ENCODE data around the gene DHCR24.
"Not testable (repeated sequence)": the region's sequence is repeated elsewhere in the genome, so short reads cannot be mapped to it uniquely, and the experiment has no call there.

Gene DHCR24

DNA sequence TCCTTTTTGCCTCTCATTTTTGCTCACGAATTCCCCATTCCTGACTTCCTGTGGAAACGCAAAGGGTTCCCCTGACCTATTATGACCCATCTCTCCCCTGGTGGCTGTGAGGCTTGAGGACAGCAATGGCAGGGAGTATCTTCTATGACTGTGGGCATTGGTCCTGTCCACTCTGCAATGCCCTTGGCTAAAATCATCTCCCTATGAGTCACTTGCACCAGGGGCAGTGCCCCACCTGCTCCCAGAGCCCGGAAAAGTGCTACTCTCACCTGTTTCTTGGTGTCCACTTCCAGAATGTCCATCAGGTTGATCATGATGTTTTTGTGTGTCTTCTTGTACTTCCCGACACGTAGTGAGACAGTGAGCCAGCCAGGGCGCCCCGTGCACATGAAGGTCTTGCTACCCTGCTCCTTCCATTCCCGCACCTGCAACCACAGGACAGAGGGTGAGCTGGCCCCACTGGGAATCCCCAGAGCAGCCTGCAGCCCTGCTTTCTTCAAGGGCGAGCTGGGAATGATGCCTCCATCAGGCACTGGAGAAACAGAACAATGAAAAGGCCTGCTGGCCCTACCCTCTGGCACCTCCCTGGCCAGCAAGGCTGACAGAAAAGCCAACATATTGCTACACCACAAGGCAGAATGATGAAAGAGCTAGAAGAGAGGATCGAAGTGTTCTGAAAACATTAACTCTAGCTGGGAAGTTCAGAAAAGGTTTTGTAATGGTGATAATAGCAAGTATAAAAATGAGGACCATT, 3.5 kb downstream of the DHCR24 start:
- TF ChIP-seq, protein P1, sequence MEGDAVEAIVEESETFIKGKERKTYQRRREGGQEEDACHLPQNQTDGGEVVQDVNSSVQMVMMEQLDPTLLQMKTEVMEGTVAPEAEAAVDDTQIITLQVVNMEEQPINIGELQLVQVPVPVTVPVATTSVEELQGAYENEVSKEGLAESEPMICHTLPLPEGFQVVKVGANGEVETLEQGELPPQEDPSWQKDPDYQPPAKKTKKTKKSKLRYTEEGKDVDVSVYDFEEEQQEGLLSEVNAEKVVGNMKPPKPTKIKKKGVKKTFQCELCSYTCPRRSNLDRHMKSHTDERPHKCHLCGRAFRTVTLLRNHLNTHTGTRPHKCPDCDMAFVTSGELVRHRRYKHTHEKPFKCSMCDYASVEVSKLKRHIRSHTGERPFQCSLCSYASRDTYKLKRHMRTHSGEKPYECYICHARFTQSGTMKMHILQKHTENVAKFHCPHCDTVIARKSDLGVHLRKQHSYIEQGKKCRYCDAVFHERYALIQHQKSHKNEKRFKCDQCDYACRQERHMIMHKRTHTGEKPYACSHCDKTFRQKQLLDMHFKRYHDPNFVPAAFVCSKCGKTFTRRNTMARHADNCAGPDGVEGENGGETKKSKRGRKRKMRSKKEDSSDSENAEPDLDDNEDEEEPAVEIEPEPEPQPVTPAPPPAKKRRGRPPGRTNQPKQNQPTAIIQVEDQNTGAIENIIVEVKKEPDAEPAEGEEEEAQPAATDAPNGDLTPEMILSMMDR (IDR thresholded peaks at IDR 0.05; ENCODE audit: poor library complexity, severe bottlenecking) = no peak
- H3K27ac ChIP-seq (ENCODE audit: poor library complexity, severe bottlenecking) = peak overlapping the region; percentile 79
- no peaks in the 10 kb centered on the region for H3K9me3 ChIP-seq (ENCODE audit: severe bottlenecking)
- ATAC-seq (ENCODE audit: low read depth) = no peak
- DNase-seq (ENCODE audit: low spot score) = no peak
- H3K27me3 ChIP-seq (ENCODE audit: insufficient read depth, poor library complexity, severe bottlenecking) = no peaks in the 10 kb centered on the region
- no peak overlapping the region for H3K4me3 ChIP-seq (ENCODE audit: severe bottlenecking)
- peaks cover 58% of the 10 kb centered on the region for H3K4me1 ChIP-seq (ENCODE audit: insufficient read depth, poor library complexity, severe bottlenecking)
- H3K36me3 ChIP-seq (ENCODE audit: low read depth) = peaks cover 76% of the 10 kb centered on the region

DNA sequence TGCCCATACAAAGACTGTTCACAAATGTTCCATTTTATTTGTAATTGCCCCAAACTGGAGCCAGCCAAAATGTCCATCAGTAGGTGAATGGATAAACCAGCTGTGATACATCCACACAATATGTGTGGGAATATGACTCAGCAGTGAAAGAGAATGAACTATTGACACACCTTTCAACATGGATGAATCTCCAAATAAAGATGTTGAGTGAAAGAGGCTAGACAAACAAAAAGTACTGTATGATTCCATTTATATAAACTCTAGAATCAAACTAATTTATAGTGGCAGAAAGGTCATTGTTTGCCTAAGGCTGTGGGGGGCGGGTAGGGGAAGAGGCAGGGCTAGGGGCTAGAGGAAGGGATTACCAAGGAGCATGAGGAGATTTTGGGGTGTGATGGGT, 4.5 kb downstream of the DHCR24 start:
- no peak; the same call in 2 of the 3 replicates for ATAC-seq (ENCODE audit: low read depth)
- Histone ChIP-seq H3K36me3 (ENCODE audit: low read depth) (peaks cover 86% of the 10 kb centered on the region), H3K9me3 (ENCODE audit: severe bottlenecking) (no peaks in the 10 kb centered on the region), H3K4me1 (ENCODE audit: insufficient read depth, poor library complexity, severe bottlenecking) (peaks cover 50% of the 10 kb centered on the region), H3K27me3 (ENCODE audit: insufficient read depth, poor library complexity, severe bottlenecking) (no peaks in the 10 kb centered on the region), H3K27ac (ENCODE audit: poor library complexity, severe bottlenecking) (peak overlapping the region; percentile 79), H3K4me3 (ENCODE audit: severe bottlenecking) (no peak overlapping the region)
- TF ChIP-seq, protein P1 (IDR thresholded peaks at IDR 0.05; ENCODE audit: poor library complexity, severe bottlenecking) = no peak
- no peak for DNase-seq (ENCODE audit: low spot score)

DNA sequence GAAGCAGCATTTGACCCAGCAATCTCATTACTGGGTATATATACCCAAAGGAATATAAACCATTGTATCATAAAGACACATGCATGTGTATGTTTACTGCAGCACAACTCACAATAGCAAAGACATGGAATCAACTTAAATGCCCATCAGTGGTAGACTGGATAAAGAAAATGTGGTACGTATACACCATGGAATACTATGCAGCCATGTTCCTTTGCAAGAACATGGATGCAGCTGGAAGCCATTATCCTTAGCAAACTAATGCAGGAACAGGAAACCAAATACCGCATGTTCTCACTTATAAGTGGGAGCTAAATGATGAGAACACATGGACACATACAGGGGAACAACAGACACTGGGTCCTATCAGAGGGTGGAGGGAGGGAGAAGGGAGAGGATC, 5.4 kb downstream of the DHCR24 start:
- not testable (repeated sequence) for ATAC-seq (ENCODE audit: low read depth); DNase-seq (ENCODE audit: low spot score); H3K4me3 ChIP-seq (ENCODE audit: severe bottlenecking); H3K27me3 ChIP-seq (ENCODE audit: insufficient read depth, poor library complexity, severe bottlenecking); H3K9me3 ChIP-seq (ENCODE audit: severe bottlenecking); H3K27ac ChIP-seq (ENCODE audit: poor library complexity, severe bottlenecking)
- Histone ChIP-seq H3K4me1 (ENCODE audit: insufficient read depth, poor library complexity, severe bottlenecking) (peaks cover 50% of the 10 kb centered on the region), H3K36me3 (ENCODE audit: low read depth) (peaks cover 96% of the 10 kb centered on the region)

DNA sequence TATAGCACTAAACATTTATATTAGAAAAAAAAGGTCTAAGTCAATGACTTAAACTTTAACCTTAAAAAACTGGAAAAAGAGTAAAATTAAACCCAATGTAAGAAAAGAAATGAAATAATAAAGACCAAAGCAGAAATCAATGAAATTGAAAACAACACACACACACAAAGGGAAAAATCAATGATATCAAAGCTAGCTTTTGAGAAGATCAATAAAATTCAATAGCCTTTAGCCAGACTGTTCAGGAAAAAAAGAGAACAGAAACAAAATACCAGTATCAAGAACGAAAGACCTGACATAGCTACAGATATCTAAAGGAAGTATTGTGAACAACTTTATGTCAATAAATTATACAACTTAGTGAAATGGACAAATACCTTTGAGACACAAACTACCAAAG, 7.1 kb downstream of the DHCR24 start:
- Histone ChIP-seq H3K36me3 (ENCODE audit: low read depth) (peaks cover 100% of the 10 kb centered on the region), H3K27me3 (ENCODE audit: insufficient read depth, poor library complexity, severe bottlenecking) (no peaks in the 10 kb centered on the region), H3K27ac (ENCODE audit: poor library complexity, severe bottlenecking) (no peak overlapping the region), H3K4me3 (ENCODE audit: severe bottlenecking) (no peak overlapping the region), H3K4me1 (ENCODE audit: insufficient read depth, poor library complexity, severe bottlenecking) (peaks cover 54% of the 10 kb centered on the region), H3K9me3 (ENCODE audit: severe bottlenecking) (no peaks in the 10 kb centered on the region)
- ATAC-seq (ENCODE audit: low read depth) (no peak), DNase-seq (ENCODE audit: low spot score) (no peak)
- TF ChIP-seq, protein P1 (IDR thresholded peaks at IDR 0.05; ENCODE audit: poor library complexity, severe bottlenecking) = no peak

DNA sequence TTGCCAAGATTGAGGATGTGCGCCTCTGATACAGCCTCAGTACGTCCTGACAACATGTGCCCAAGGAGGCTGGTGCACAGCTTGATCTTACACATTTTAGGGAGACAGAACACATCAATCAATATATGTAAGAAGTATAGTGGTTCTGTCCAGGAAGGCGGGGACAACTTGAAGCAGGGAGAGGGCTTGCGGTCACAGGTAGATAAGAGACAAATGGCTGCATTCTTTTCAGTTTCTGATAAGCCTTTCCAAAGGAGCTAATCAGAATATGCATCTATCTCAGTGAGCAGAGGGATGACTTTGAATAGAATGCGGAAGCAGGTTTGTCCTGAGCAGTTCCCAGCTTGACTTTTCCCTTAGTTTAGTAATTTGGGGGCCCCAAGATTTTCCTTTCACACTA, 10.2 kb downstream of the DHCR24 start:
- H3K9me3 ChIP-seq (ENCODE audit: severe bottlenecking) = no peaks in the 10 kb centered on the region
- no peak for ATAC-seq (ENCODE audit: low read depth)
- no peaks in the 10 kb centered on the region for H3K27me3 ChIP-seq (ENCODE audit: insufficient read depth, poor library complexity, severe bottlenecking)
- H3K27ac ChIP-seq (ENCODE audit: poor library complexity, severe bottlenecking) = no peak overlapping the region
- peaks cover 100% of the 10 kb centered on the region for H3K36me3 ChIP-seq (ENCODE audit: low read depth)
- H3K4me1 ChIP-seq (ENCODE audit: insufficient read depth, poor library complexity, severe bottlenecking) = peaks cover 23% of the 10 kb centered on the region
- DNase-seq (ENCODE audit: low spot score) = no peak
- TF ChIP-seq, protein P1 (IDR thresholded peaks at IDR 0.05; ENCODE audit: poor library complexity, severe bottlenecking) = no peak
- H3K4me3 ChIP-seq (ENCODE audit: severe bottlenecking) = no peak overlapping the region
